ENCODE data around the gene RAB6B.
A peak's percentile ranks its signal among the peaks of the same experiment; 100 is the strongest.
"Not testable (repeated sequence)": the region's sequence is repeated elsewhere in the genome, so short reads cannot be mapped to it uniquely, and the experiment has no call there.

Gene RAB6B

GRCh38 chr3:133804896-133805295 lies 90.8 kb downstream of the RAB6B start:
- H3K9me3 ChIP-seq (ENCODE audit: insufficient read depth, low read depth, low read length), result no peaks in the 10 kb centered on the region
- peak overlapping the region; percentile 90 for H3K4me3 ChIP-seq (ENCODE audit: low read length)
- H3K9ac ChIP-seq (ENCODE audit: low read depth, low read length), result no peak overlapping the region
- H3K36me3 ChIP-seq (ENCODE audit: insufficient read depth, low read depth, low read length), result peaks cover 20% of the 10 kb centered on the region
- H3K27me3 ChIP-seq (ENCODE audit: insufficient read depth, low read length), result 0 out of 2 replicates have a peak, but pooled peaks cover 4% of the 10 kb centered on the region
- no peak overlapping the region for H3K27ac ChIP-seq (ENCODE audit: low read length)
- no peaks in the 10 kb centered on the region for H3K4me1 ChIP-seq (ENCODE audit: insufficient read depth, low read length)

DNA sequence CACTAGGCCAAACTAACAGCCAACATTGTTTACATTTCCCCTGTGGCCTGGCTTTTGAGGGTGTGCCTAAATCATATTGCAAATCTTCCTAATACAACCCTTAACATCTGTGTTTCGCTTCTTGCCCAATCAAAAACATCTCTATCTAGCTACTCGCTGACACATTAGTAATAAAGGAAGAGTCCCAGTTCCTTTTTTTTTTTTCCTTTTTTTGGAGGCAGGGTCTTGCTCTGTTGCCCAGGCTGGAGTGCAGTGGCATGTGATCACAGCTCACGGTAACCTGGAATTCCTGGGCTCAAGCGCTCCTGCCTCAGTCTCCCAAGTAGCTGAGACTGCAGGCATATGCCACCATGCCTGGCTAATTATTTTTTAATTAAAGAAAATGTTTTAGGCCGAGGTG lies 92.2 kb downstream of the RAB6B start:
- H3K9ac ChIP-seq (ENCODE audit: low read depth, low read length), result no peak overlapping the region
- H3K4me3 ChIP-seq (ENCODE audit: low read length), result no peak overlapping the region
- H3K9me3 ChIP-seq (ENCODE audit: insufficient read depth, low read depth, low read length), result no peaks in the 10 kb centered on the region
- H3K4me1 ChIP-seq (ENCODE audit: insufficient read depth, low read length), result no peaks in the 10 kb centered on the region
- H3K27me3 ChIP-seq (ENCODE audit: insufficient read depth, low read length), result 0 out of 2 replicates have a peak, but pooled peaks cover 5% of the 10 kb centered on the region
- H3K27ac ChIP-seq (ENCODE audit: low read length), result no peak overlapping the region
- peaks cover 11% of the 10 kb centered on the region for H3K36me3 ChIP-seq (ENCODE audit: insufficient read depth, low read depth, low read length)

GRCh38 chr3:133799794-133800585 lies 95.7 kb downstream of the RAB6B start:
- H3K27me3 ChIP-seq (ENCODE audit: insufficient read depth, low read length), result 0 out of 2 replicates have a peak, but pooled peaks cover 5% of the 10 kb centered on the region
- H3K36me3 ChIP-seq (ENCODE audit: insufficient read depth, low read depth, low read length), result no peaks in the 10 kb centered on the region
- peaks cover 6% of the 10 kb centered on the region for H3K9me3 ChIP-seq (ENCODE audit: insufficient read depth, low read depth, low read length)
- H3K27ac ChIP-seq (ENCODE audit: low read length), result no peak overlapping the region
- H3K9ac ChIP-seq (ENCODE audit: low read depth, low read length), result no peak overlapping the region
- H3K4me3 ChIP-seq (ENCODE audit: low read length), result no peak overlapping the region
- H3K4me1 ChIP-seq (ENCODE audit: insufficient read depth, low read length), result no peaks in the 10 kb centered on the region

DNA sequence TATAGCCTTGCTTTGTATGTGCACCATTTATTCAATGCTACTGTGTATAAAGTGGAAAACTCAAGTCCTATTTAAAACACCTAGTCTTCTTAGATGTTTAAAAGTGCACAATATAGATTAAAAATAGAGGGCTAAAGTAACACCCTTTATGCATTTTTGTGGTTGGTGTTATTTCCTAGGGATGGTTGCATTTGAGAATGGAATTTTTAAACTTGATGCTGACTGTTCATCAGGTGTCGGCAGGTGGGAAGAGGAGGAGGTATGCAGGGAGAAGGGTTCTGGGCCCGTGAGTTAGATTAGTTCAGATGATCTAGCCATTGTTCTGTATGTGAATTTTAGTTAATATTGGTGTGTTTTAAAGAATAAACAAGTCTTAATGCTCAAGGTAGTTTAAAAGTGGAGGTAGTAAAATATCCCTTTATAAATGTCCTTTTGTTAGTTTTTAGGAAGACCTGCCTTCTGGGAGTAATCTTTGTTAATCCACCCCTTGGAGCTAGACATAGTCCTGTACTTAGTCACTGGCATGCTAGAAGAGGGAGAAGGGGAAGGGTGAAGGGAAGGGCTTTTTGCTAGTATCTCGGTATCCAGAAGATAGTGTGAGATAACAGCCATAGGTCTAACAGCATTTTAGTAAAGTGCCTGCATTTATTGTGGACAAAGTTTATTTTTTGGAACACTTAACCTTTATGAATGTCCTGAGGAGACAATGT lies 98.1 kb downstream of the RAB6B start:
- H3K4me3 ChIP-seq (ENCODE audit: low read length), result no peak overlapping the region
- H3K27me3 ChIP-seq (ENCODE audit: insufficient read depth, low read length), result 0 out of 2 replicates have a peak, but pooled peaks cover 5% of the 10 kb centered on the region
- peaks cover 30% of the 10 kb centered on the region for H3K9me3 ChIP-seq (ENCODE audit: insufficient read depth, low read depth, low read length)
- no peaks in the 10 kb centered on the region for H3K36me3 ChIP-seq (ENCODE audit: insufficient read depth, low read depth, low read length)
- H3K4me1 ChIP-seq (ENCODE audit: insufficient read depth, low read length), result no peaks in the 10 kb centered on the region
- H3K9ac ChIP-seq (ENCODE audit: low read depth, low read length), result no peak overlapping the region
- no peak overlapping the region for H3K27ac ChIP-seq (ENCODE audit: low read length)

DNA sequence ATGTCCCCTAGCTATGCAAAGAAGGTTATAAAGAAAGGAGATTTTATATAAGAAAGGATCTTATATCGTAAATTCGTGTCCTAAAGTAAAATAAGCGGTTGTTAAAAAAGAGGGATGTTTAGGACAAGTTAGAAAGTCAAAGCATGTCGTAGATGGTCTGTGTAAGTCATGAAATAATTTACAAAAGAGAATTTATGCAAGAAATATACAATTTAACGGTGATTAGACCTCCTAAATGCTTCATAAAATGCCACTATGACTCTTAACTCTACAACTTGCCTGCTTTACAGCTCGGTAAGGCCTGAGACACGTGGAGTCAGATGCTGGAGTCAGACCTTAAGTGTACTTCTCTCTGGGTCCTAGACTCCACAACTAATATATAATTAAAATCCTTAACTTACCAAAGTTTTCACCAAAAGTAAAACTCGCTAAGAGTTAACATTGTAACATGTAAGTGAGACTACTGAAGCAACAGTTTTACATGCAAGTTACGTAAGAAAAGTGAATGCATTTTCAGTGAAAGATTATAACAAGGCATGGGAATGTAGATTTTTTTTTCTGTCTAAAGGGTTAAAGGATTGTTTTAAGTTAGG lies 103.4 kb downstream of the RAB6B start:
- H3K9ac ChIP-seq (ENCODE audit: low read depth, low read length), result no peak overlapping the region
- H3K36me3 ChIP-seq (ENCODE audit: insufficient read depth, low read depth, low read length), result no peaks in the 10 kb centered on the region
- H3K27me3 ChIP-seq (ENCODE audit: insufficient read depth, low read length), result no peaks in the 10 kb centered on the region
- H3K4me3 ChIP-seq (ENCODE audit: low read length), result no peak overlapping the region; the same call in 1 of the 2 replicates
- H3K27ac ChIP-seq (ENCODE audit: low read length), result no peak overlapping the region
- H3K9me3 ChIP-seq (ENCODE audit: insufficient read depth, low read depth, low read length), result peaks cover 66% of the 10 kb centered on the region
- no peaks in the 10 kb centered on the region for H3K4me1 ChIP-seq (ENCODE audit: insufficient read depth, low read length)

DNA sequence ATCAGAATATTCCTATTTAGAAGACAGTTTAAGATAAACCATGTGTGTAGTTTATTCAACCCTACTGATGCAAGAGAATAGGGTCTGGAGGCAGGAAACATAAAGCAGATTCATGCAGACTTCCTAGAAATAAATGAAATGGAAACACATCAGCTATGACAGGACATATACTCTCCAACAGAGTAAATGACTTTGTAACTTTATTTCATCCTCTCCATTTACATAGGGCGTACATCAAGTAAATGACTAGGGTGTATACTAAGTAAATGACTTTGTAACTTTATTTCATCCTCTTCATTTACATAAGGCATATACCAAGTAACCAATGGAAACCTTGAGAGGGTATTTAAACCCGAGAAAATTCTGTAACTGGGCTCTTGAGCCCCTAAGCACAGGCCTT lies 107.7 kb downstream of the RAB6B start:
- Histone ChIP-seq H3K27me3 (ENCODE audit: insufficient read depth, low read length) (no peaks in the 10 kb centered on the region), H3K4me1 (ENCODE audit: insufficient read depth, low read length) (no peaks in the 10 kb centered on the region), H3K27ac (ENCODE audit: low read length) (no peak overlapping the region), H3K4me3 (ENCODE audit: low read length) (no peak overlapping the region), H3K9me3 (ENCODE audit: insufficient read depth, low read depth, low read length) (peaks cover 53% of the 10 kb centered on the region), H3K36me3 (ENCODE audit: insufficient read depth, low read depth, low read length) (no peaks in the 10 kb centered on the region), H3K9ac (ENCODE audit: low read depth, low read length) (no peak overlapping the region)

DNA sequence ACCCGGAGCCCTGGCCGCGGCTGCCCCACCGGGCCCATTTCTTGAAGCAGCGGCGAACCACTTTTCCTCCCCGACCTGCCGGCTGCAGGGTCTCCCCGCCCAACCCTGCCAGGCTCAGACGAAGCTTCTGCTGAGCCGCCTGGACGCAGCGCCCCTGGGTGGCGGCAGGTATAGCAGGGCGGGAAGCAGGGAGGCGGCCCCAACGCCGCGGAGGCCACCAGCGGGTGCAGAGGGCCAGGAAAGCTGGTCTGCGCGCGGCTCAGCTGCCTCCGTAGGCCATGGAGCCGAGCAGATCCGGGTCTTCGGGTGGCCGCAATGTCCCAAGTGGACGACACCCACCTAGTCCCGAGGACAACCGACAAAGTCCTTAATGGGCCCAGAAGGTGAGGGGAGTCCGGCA lies 111.9 kb downstream of the RAB6B start:
- no peak overlapping the region for H3K9ac ChIP-seq (ENCODE audit: low read depth, low read length)
- no peak overlapping the region for H3K27ac ChIP-seq (ENCODE audit: low read length)
- no peaks in the 10 kb centered on the region for H3K36me3 ChIP-seq (ENCODE audit: insufficient read depth, low read depth, low read length)
- H3K9me3 ChIP-seq (ENCODE audit: insufficient read depth, low read depth, low read length), result peaks cover 21% of the 10 kb centered on the region; the same call in 1 of the 2 replicates
- no peak overlapping the region for H3K4me3 ChIP-seq (ENCODE audit: low read length)
- H3K4me1 ChIP-seq (ENCODE audit: insufficient read depth, low read length), result no peaks in the 10 kb centered on the region
- no peaks in the 10 kb centered on the region for H3K27me3 ChIP-seq (ENCODE audit: insufficient read depth, low read length)

GRCh38 chr3:133782454-133782853 lies 113.2 kb downstream of the RAB6B start:
- Histone ChIP-seq H3K9me3 (ENCODE audit: insufficient read depth, low read depth, low read length) (peaks cover 14% of the 10 kb centered on the region; the same call in 1 of the 2 replicates), H3K4me1 (ENCODE audit: insufficient read depth, low read length) (peaks cover 6% of the 10 kb centered on the region; the same call in 1 of the 2 replicates), H3K9ac (ENCODE audit: low read depth, low read length) (no peak overlapping the region), H3K4me3 (ENCODE audit: low read length) (no peak overlapping the region), H3K36me3 (ENCODE audit: insufficient read depth, low read depth, low read length) (no peaks in the 10 kb centered on the region), H3K27ac (ENCODE audit: low read length) (no peak overlapping the region), H3K27me3 (ENCODE audit: insufficient read depth, low read length) (no peaks in the 10 kb centered on the region)

GRCh38 chr3:133781570-133781969 lies 114.1 kb downstream of the RAB6B start:
- Histone ChIP-seq H3K27me3 (ENCODE audit: insufficient read depth, low read length) (no peaks in the 10 kb centered on the region), H3K9ac (ENCODE audit: low read depth, low read length) (no peak overlapping the region), H3K36me3 (ENCODE audit: insufficient read depth, low read depth, low read length) (no peaks in the 10 kb centered on the region), H3K27ac (ENCODE audit: low read length) (no peak overlapping the region), H3K4me3 (ENCODE audit: low read length) (no peak overlapping the region), H3K4me1 (ENCODE audit: insufficient read depth, low read length) (peaks cover 6% of the 10 kb centered on the region; the same call in 1 of the 2 replicates), H3K9me3 (ENCODE audit: insufficient read depth, low read depth, low read length) (peaks cover 10% of the 10 kb centered on the region; the same call in 1 of the 2 replicates)

GRCh38 chr3:133780756-133781155 lies 114.9 kb downstream of the RAB6B start:
- H3K36me3 ChIP-seq (ENCODE audit: insufficient read depth, low read depth, low read length); H3K9me3 ChIP-seq (ENCODE audit: insufficient read depth, low read depth, low read length); H3K4me3 ChIP-seq (ENCODE audit: low read length): not testable (repeated sequence)

GRCh38 chr3:133779626-133780203 lies 116.0 kb downstream of the RAB6B start:
- Histone ChIP-seq H3K9me3 (ENCODE audit: insufficient read depth, low read depth, low read length) (peaks cover 5% of the 10 kb centered on the region; the same call in 1 of the 2 replicates), H3K36me3 (ENCODE audit: insufficient read depth, low read depth, low read length) (no peaks in the 10 kb centered on the region), H3K9ac (ENCODE audit: low read depth, low read length) (no peak overlapping the region), H3K4me3 (ENCODE audit: low read length) (no peak overlapping the region), H3K27ac (ENCODE audit: low read length) (no peak overlapping the region), H3K4me1 (ENCODE audit: insufficient read depth, low read length) (peaks cover 6% of the 10 kb centered on the region; the same call in 1 of the 2 replicates), H3K27me3 (ENCODE audit: insufficient read depth, low read length) (no peaks in the 10 kb centered on the region)

More at GRCh38 chr3:133780756-133781155, 114.9 kb downstream of the RAB6B start:
- not testable (repeated sequence) for H3K4me1 ChIP-seq (ENCODE audit: insufficient read depth, low read length); H3K27me3 ChIP-seq (ENCODE audit: insufficient read depth, low read length); H3K9ac ChIP-seq (ENCODE audit: low read depth, low read length); H3K27ac ChIP-seq (ENCODE audit: low read length)

All from iPS-20b (cell line).